ENCODE data around the gene GRIP2.

The GRIP2 gene

GRCh38 chr3:14574183-14574582 is 34.0 kb upstream of the GRIP2 start:
- H3K9ac ChIP-seq (ENCODE audit: low read length) = no peak overlapping the region
- H3K27me3 ChIP-seq (ENCODE audit: insufficient read depth, low read length) = no peaks in the 10 kb centered on the region; the same call in 1 of the 2 replicates
- H4K20me1 ChIP-seq (ENCODE audit: insufficient read depth, low read length) = no peaks in the 10 kb centered on the region
- no peaks in the 10 kb centered on the region for H3K9me3 ChIP-seq (ENCODE audit: low read length)
- no peaks in the 10 kb centered on the region for H3F3A ChIP-seq (ENCODE audit: insufficient read depth, low read length)
- H3K4me1 ChIP-seq (ENCODE audit: insufficient read depth, low read length, severe bottlenecking) = no peaks in the 10 kb centered on the region
- H2AFZ ChIP-seq (ENCODE audit: low read length) = no peak overlapping the region
- TF ChIP-seq, protein P1, sequence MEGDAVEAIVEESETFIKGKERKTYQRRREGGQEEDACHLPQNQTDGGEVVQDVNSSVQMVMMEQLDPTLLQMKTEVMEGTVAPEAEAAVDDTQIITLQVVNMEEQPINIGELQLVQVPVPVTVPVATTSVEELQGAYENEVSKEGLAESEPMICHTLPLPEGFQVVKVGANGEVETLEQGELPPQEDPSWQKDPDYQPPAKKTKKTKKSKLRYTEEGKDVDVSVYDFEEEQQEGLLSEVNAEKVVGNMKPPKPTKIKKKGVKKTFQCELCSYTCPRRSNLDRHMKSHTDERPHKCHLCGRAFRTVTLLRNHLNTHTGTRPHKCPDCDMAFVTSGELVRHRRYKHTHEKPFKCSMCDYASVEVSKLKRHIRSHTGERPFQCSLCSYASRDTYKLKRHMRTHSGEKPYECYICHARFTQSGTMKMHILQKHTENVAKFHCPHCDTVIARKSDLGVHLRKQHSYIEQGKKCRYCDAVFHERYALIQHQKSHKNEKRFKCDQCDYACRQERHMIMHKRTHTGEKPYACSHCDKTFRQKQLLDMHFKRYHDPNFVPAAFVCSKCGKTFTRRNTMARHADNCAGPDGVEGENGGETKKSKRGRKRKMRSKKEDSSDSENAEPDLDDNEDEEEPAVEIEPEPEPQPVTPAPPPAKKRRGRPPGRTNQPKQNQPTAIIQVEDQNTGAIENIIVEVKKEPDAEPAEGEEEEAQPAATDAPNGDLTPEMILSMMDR (IDR thresholded peaks at IDR 0.05; ENCODE audit: low read length) = no peak
- TF ChIP-seq EZH2 (IDR thresholded peaks at IDR 0.05; ENCODE audit: borderline replicate concordance, low read length) = no peak
- no peak overlapping the region for H3K4me2 ChIP-seq (ENCODE audit: low read length)
- no peak overlapping the region for H3K4me3 ChIP-seq (ENCODE audit: low read depth, low read length, poor library complexity, severe bottlenecking)
- H3K36me3 ChIP-seq (ENCODE audit: insufficient read depth, low read length) = no peaks in the 10 kb centered on the region
- no peak overlapping the region for H3K27ac ChIP-seq (ENCODE audit: low read depth, low read length, poor library complexity, severe bottlenecking)
- no peaks in the 10 kb centered on the region for H3K79me2 ChIP-seq (ENCODE audit: insufficient read depth, low read length)
- no peaks in the 10 kb centered on the region for H3K9me2 ChIP-seq (ENCODE audit: low read depth, low read length)

GRCh38 chr3:14573706-14574105 is 33.6 kb upstream of the GRIP2 start:
- Histone ChIP-seq H3F3A (ENCODE audit: insufficient read depth, low read length) (no peaks in the 10 kb centered on the region), H3K27ac (ENCODE audit: low read depth, low read length, poor library complexity, severe bottlenecking) (no peak overlapping the region), H3K4me3 (ENCODE audit: low read depth, low read length, poor library complexity, severe bottlenecking) (no peak overlapping the region), H3K36me3 (ENCODE audit: insufficient read depth, low read length) (no peaks in the 10 kb centered on the region), H3K4me2 (ENCODE audit: low read length) (no peak overlapping the region), H3K9me3 (ENCODE audit: low read length) (no peaks in the 10 kb centered on the region), H3K79me2 (ENCODE audit: insufficient read depth, low read length) (no peaks in the 10 kb centered on the region), H3K27me3 (ENCODE audit: insufficient read depth, low read length) (no peaks in the 10 kb centered on the region; the same call in 1 of the 2 replicates), H3K9me2 (ENCODE audit: low read depth, low read length) (no peaks in the 10 kb centered on the region), H3K9ac (ENCODE audit: low read length) (no peak overlapping the region), H2AFZ (ENCODE audit: low read length) (no peak overlapping the region), H4K20me1 (ENCODE audit: insufficient read depth, low read length) (no peaks in the 10 kb centered on the region), H3K4me1 (ENCODE audit: insufficient read depth, low read length, severe bottlenecking) (no peaks in the 10 kb centered on the region)
- TF ChIP-seq, protein P1 (IDR thresholded peaks at IDR 0.05; ENCODE audit: low read length) = no peak
- TF ChIP-seq EZH2 (IDR thresholded peaks at IDR 0.05; ENCODE audit: borderline replicate concordance, low read length) = no peak

DNA sequence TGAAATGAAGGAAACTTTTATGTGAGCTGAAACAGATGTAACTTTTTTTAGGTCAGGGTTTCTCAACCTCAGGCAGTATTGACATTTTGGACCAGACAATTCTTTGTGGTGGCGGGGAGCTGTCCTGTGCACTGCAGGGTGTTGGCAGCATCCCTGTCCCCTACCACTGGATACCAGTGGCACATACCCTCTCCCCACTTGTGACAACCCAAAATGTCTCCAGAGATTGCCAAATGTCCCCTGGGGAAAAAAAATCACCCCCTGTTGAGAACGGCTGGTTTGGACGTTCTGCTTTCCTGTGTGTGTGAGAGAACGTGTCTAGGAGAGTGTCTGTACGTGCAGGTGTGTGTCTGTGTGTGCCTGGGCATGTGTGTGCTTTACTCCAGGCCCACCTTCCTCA is 30.7 kb upstream of the GRIP2 start:
- Histone ChIP-seq H3K4me3 (ENCODE audit: low read depth, low read length, poor library complexity, severe bottlenecking) (no peak overlapping the region), H2AFZ (ENCODE audit: low read length) (no peak overlapping the region), H3K4me1 (ENCODE audit: insufficient read depth, low read length, severe bottlenecking) (no peaks in the 10 kb centered on the region), H3K9me2 (ENCODE audit: low read depth, low read length) (no peaks in the 10 kb centered on the region), H3K27me3 (ENCODE audit: insufficient read depth, low read length) (no peaks in the 10 kb centered on the region), H3K4me2 (ENCODE audit: low read length) (no peak overlapping the region), H3F3A (ENCODE audit: insufficient read depth, low read length) (no peaks in the 10 kb centered on the region), H3K9me3 (ENCODE audit: low read length) (no peaks in the 10 kb centered on the region), H3K27ac (ENCODE audit: low read depth, low read length, poor library complexity, severe bottlenecking) (no peak overlapping the region), H3K79me2 (ENCODE audit: insufficient read depth, low read length) (no peaks in the 10 kb centered on the region), H3K9ac (ENCODE audit: low read length) (no peak overlapping the region), H4K20me1 (ENCODE audit: insufficient read depth, low read length) (no peaks in the 10 kb centered on the region), H3K36me3 (ENCODE audit: insufficient read depth, low read length) (no peaks in the 10 kb centered on the region)
- TF ChIP-seq, protein P1 (IDR thresholded peaks at IDR 0.05; ENCODE audit: low read length) = no peak
- no peak for TF ChIP-seq EZH2 (IDR thresholded peaks at IDR 0.05; ENCODE audit: borderline replicate concordance, low read length)

All from OCI-LY1 (cell line).